ENCODE measurements around the gene FRMD4A.
"Not testable (repeated sequence)": the region's sequence is repeated elsewhere in the genome, so short reads cannot be mapped to it uniquely, and the experiment has no call there.

The FRMD4A gene

GRCh38 chr10:13977861-13978532, 352.7 kb downstream of the FRMD4A start:
- DNase-seq (ENCODE audit: low read depth) = no peak

GRCh38 chr10:13973742-13974141, 357.0 kb downstream of the FRMD4A start:
- no peak for DNase-seq (ENCODE audit: low read depth)

GRCh38 chr10:13972609-13973008, 358.1 kb downstream of the FRMD4A start:
- DNase-seq (ENCODE audit: low read depth) = no peak

GRCh38 chr10:13971601-13972475, 358.9 kb downstream of the FRMD4A start:
- DNase-seq (ENCODE audit: low read depth) = no peak

- DNase-seq (ENCODE audit: low read depth) = no peak
These were observed 359.8 kb downstream of the FRMD4A start for GRCh38 chr10:13970957-13971353.

GRCh38 chr10:13970236-13970956, 360.3 kb downstream of the FRMD4A start:
- no peak for DNase-seq (ENCODE audit: low read depth)

GRCh38 chr10:13969792-13970140, 361.0 kb downstream of the FRMD4A start:
- DNase-seq (ENCODE audit: low read depth) = no peak

GRCh38 chr10:13969118-13969791, 361.5 kb downstream of the FRMD4A start:
- no peak for DNase-seq (ENCODE audit: low read depth)

GRCh38 chr10:13961853-13962252, 368.9 kb downstream of the FRMD4A start:
- no peak for DNase-seq (ENCODE audit: low read depth)

- no peak for DNase-seq (ENCODE audit: low read depth)
These were observed 369.6 kb downstream of the FRMD4A start for GRCh38 chr10:13961097-13961496.

- DNase-seq (ENCODE audit: low read depth) = no peak
These were observed 370.1 kb downstream of the FRMD4A start for GRCh38 chr10:13960603-13961002.

GRCh38 chr10:13959443-13960359, 371.0 kb downstream of the FRMD4A start:
- no peak for DNase-seq (ENCODE audit: low read depth)

GRCh38 chr10:13957856-13958255, 372.9 kb downstream of the FRMD4A start:
- no peak for DNase-seq (ENCODE audit: low read depth)

- DNase-seq (ENCODE audit: low read depth) = no peak
These were observed 373.9 kb downstream of the FRMD4A start for GRCh38 chr10:13956826-13957225.

GRCh38 chr10:13955409-13956068, 375.2 kb downstream of the FRMD4A start:
- DNase-seq (ENCODE audit: low read depth) = no peak

GRCh38 chr10:13954195-13954594, 376.5 kb downstream of the FRMD4A start:
- not testable (repeated sequence) for DNase-seq (ENCODE audit: low read depth)

- DNase-seq (ENCODE audit: low read depth) = no peak
These were observed 377.4 kb downstream of the FRMD4A start for GRCh38 chr10:13953371-13953770.

- DNase-seq (ENCODE audit: low read depth) = no peak
These were observed 380.2 kb downstream of the FRMD4A start for GRCh38 chr10:13950543-13950939.

GRCh38 chr10:13949844-13950542, 380.7 kb downstream of the FRMD4A start:
- no peak for DNase-seq (ENCODE audit: low read depth)

GRCh38 chr10:13946209-13946460, 384.6 kb downstream of the FRMD4A start:
- DNase-seq (ENCODE audit: low read depth) = no peak

Measured in stimulated activated CD8-positive, alpha-beta memory T cell treated with anti-CD3 and anti-CD28 coated beads, Interleukin-12 subunit alpha, Interleukin-12 subunit beta, amount 100 ng/mL, for 4 hours (primary cell).